ENCODE measurements around the gene CHN1.

Gene CHN1
- 0.19 to 5.7 (median 0.39) reads per million in 17 experiments for total RNA-seq

- DNase-seq, result peak; percentile 34 to 67 (median 49)
Observed at GRCh38 chr2:175004980-175005732, at the start of gene CHN1. Gene CHN1 (minus strand): TSS chr2:175005381. CDS start chr2:175004912, 469 bp downstream.

- DNase-seq, result no peak
Observed at GRCh38 chr2:175054340-175054739, 49.2 kb upstream of the CHN1 start.

GRCh38 chr2:175049661-175050060 is 44.5 kb upstream of the CHN1 start:
- DNase-seq, result no peak

- DNase-seq, result peak in 2 of 4 experiments; percentile 35 to 49
Observed at GRCh38 chr2:175048275-175048674, 43.1 kb upstream of the CHN1 start.

GRCh38 chr2:175039490-175039889 is 34.3 kb upstream of the CHN1 start:
- DNase-seq, result no peak

GRCh38 chr2:175039031-175039430 is 33.9 kb upstream of the CHN1 start:
- DNase-seq, result no peak

GRCh38 chr2:175037941-175038340 is 32.8 kb upstream of the CHN1 start:
- no peak for DNase-seq

- peak in 2 of 4 experiments; percentile 58 to 67 for DNase-seq
Observed at GRCh38 chr2:175036582-175037018, 31.4 kb upstream of the CHN1 start.

GRCh38 chr2:175035806-175036205 is 30.6 kb upstream of the CHN1 start:
- peak in 1 of 4 experiments; percentile 1 for DNase-seq

GRCh38 chr2:175034716-175035115 is 29.5 kb upstream of the CHN1 start:
- peak; percentile 55 to 74 (median 67) for DNase-seq

- DNase-seq, result peak; percentile 49 to 63 (median 55)
Observed at GRCh38 chr2:175030380-175031271, 25.4 kb upstream of the CHN1 start.

GRCh38 chr2:175027755-175028154 is 22.6 kb upstream of the CHN1 start:
- DNase-seq, result no peak

GRCh38 chr2:175026385-175026784 is 21.2 kb upstream of the CHN1 start:
- no peak for DNase-seq

GRCh38 chr2:175025946-175026345 is 20.8 kb upstream of the CHN1 start:
- DNase-seq, result no peak

- DNase-seq, result no peak
Observed at GRCh38 chr2:175025233-175025632, 20.1 kb upstream of the CHN1 start.

- no peak for DNase-seq
Observed at GRCh38 chr2:175022923-175023322, 17.7 kb upstream of the CHN1 start.

- DNase-seq, result no peak
Observed at GRCh38 chr2:175019566-175020327, 14.6 kb upstream of the CHN1 start.

GRCh38 chr2:175017618-175018414 is 12.6 kb upstream of the CHN1 start:
- no peak for DNase-seq

- DNase-seq, result no peak
Observed at GRCh38 chr2:175015340-175015739, 10.2 kb upstream of the CHN1 start.

GRCh38 chr2:175012516-175012915 is 7.3 kb upstream of the CHN1 start:
- DNase-seq, result no peak

- DNase-seq, result no peak
Observed at GRCh38 chr2:175011505-175011904, 6.3 kb upstream of the CHN1 start.

GRCh38 chr2:175010848-175011254 is 5.7 kb upstream of the CHN1 start:
- DNase-seq, result no peak
